HG03521 (cell line): ENCODE data around the gene MILR1.
"Not testable (repeated sequence)": the region's sequence is repeated elsewhere in the genome, so short reads cannot be mapped to it uniquely, and the experiment has no call there.

Experiments
- ATAC-seq: cut with Tn5 transposase; IDR thresholded peaks from one replicate; pipeline ENCODE4 v1.9.1; 2021; ENCODE audit warnings: mild to moderate bottlenecking, moderate library complexity; ENCODE audit not compliant: unreplicated experiment

The MILR1 gene

GRCh38 chr17:64466834-64467233 is 17.9 kb downstream of the MILR1 start:
- not testable (repeated sequence) for ATAC-seq

GRCh38 chr17:64470625-64471024 is 21.7 kb downstream of the MILR1 start:
- no peak for ATAC-seq

GRCh38 chr17:64471440-64471839 is 22.5 kb downstream of the MILR1 start:
- ATAC-seq, result no peak

- no peak for ATAC-seq
Measured at GRCh38 chr17:64472564-64472963, 23.6 kb downstream of the MILR1 start.

GRCh38 chr17:64477849-64478248 is 28.9 kb downstream of the MILR1 start:
- ATAC-seq, result no peak

- ATAC-seq, result no peak
Measured at GRCh38 chr17:64480951-64481350, 32.0 kb downstream of the MILR1 start.

GRCh38 chr17:64484380-64484779 is 35.5 kb downstream of the MILR1 start:
- no peak for ATAC-seq

GRCh38 chr17:64488301-64488700 is 39.4 kb downstream of the MILR1 start:
- no peak for ATAC-seq

GRCh38 chr17:64491034-64491860 is 42.3 kb downstream of the MILR1 start:
- no peak for ATAC-seq

- ATAC-seq, result no peak
Measured at GRCh38 chr17:64491994-64492393, 43.1 kb downstream of the MILR1 start.

- ATAC-seq, result no peak
Measured at GRCh38 chr17:64492481-64493109, 43.7 kb downstream of the MILR1 start.

GRCh38 chr17:64494121-64494520 is 45.2 kb downstream of the MILR1 start:
- ATAC-seq, result no peak

GRCh38 chr17:64495300-64495699 is 46.4 kb downstream of the MILR1 start:
- ATAC-seq, result not testable (repeated sequence)

- ATAC-seq, result no peak
Measured at GRCh38 chr17:64496348-64496785, 47.5 kb downstream of the MILR1 start.

GRCh38 chr17:64496786-64497564 is 48.1 kb downstream of the MILR1 start, which contains the start of gene POLG2:
Gene POLG2, minus strand, starts transcription at chr17:64497054. Its CDS starts 86 bp downstream, at chr17:64496968.
- peak; percentile 84 for ATAC-seq

- ATAC-seq, result no peak
Measured at GRCh38 chr17:64497565-64498035, 48.7 kb downstream of the MILR1 start.

- ATAC-seq, result no peak
Measured at GRCh38 chr17:64498308-64499203, 49.6 kb downstream of the MILR1 start.

GRCh38 chr17:64499805-64500486 is 51.0 kb downstream of the MILR1 start:
- no peak for ATAC-seq

GRCh38 chr17:64500487-64500859 is 51.6 kb downstream of the MILR1 start:
- no peak for ATAC-seq
